AG10803 (cell line): ENCODE data around the gene IRF5.

Experiments used
- DNase-seq: peaks from one replicate; pipeline ENCODE4 v3.0.0; 2010; ENCODE audit warnings: low read depth
- H3K4me3 ChIP-seq: 2 replicates; pipeline ENCODE4 v1.5.1; 2011; ENCODE audit warnings: mild to moderate bottlenecking, low read length, control low read depth
- CTCF ChIP-seq: conservative IDR thresholded peaks from 2 replicates; pipeline ENCODE4 v1.5.1; 2011; ENCODE audit warnings: mild to moderate bottlenecking, low read length, control low read depth, inconsistent platforms

The IRF5 gene

GRCh38 chr7:128899392-128899791, 38.3 kb upstream of the IRF5 start:
- no peak overlapping the region for H3K4me3 ChIP-seq
- TF ChIP-seq CTCF, result no peak
- DNase-seq, result no peak

- no peak overlapping the region for H3K4me3 ChIP-seq
- no peak for DNase-seq
- no peak for TF ChIP-seq CTCF
Measured at GRCh38 chr7:128900237-128900636, 37.5 kb upstream of the IRF5 start.

- no peak overlapping the region for H3K4me3 ChIP-seq
- no peak for DNase-seq
- no peak for TF ChIP-seq CTCF
Measured at GRCh38 chr7:128902761-128903585, 34.8 kb upstream of the IRF5 start.

- no peak for DNase-seq
- H3K4me3 ChIP-seq, result no peak overlapping the region
- TF ChIP-seq CTCF, result no peak
Measured at GRCh38 chr7:128903621-128904361, 33.9 kb upstream of the IRF5 start.

- peak; percentile 72 for TF ChIP-seq CTCF
- peak; percentile 52 for DNase-seq
- no peak overlapping the region for H3K4me3 ChIP-seq
Measured at GRCh38 chr7:128904381-128905197, 33.1 kb upstream of the IRF5 start.

- no peak for TF ChIP-seq CTCF
- no peak overlapping the region for H3K4me3 ChIP-seq
- DNase-seq, result no peak
Measured at GRCh38 chr7:128906001-128906765, 31.5 kb upstream of the IRF5 start.
